D721Med (cell line): Measurements from ENCODE around the gene CADM4.
"Not testable (repeated sequence)": the region's sequence is repeated elsewhere in the genome, so short reads cannot be mapped to it uniquely, and the experiment has no call there.

Experiments used
- DNase-seq: peaks from one replicate; pipeline ENCODE4 v3.0.0; 2011; ENCODE audit warnings: low spot score; ENCODE audit not compliant: insufficient read length
- FAIRE-seq: peaks from 2 replicates; lab custom pipeline; 2011; peaks lifted over from hg19 to GRCh38; lab: Jason Lieb, UNC
- TF ChIP-seq, protein P1 (sequence below): IDR thresholded peaks from 2 replicates; pipeline ENCODE4 v1.5.1; 2012; ENCODE audit warnings: mild to moderate bottlenecking, control low read depth; ENCODE audit not compliant: insufficient read depth; ENCODE audit errors: missing control alignments

Gene CADM4

GRCh38 chr19:43660971-43661360 is 21.3 kb upstream of the CADM4 start:
- no peak for DNase-seq
- TF ChIP-seq, protein P1, sequence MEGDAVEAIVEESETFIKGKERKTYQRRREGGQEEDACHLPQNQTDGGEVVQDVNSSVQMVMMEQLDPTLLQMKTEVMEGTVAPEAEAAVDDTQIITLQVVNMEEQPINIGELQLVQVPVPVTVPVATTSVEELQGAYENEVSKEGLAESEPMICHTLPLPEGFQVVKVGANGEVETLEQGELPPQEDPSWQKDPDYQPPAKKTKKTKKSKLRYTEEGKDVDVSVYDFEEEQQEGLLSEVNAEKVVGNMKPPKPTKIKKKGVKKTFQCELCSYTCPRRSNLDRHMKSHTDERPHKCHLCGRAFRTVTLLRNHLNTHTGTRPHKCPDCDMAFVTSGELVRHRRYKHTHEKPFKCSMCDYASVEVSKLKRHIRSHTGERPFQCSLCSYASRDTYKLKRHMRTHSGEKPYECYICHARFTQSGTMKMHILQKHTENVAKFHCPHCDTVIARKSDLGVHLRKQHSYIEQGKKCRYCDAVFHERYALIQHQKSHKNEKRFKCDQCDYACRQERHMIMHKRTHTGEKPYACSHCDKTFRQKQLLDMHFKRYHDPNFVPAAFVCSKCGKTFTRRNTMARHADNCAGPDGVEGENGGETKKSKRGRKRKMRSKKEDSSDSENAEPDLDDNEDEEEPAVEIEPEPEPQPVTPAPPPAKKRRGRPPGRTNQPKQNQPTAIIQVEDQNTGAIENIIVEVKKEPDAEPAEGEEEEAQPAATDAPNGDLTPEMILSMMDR, result no peak
- FAIRE-seq, result no peak

- no peak for FAIRE-seq
- no peak for DNase-seq
- TF ChIP-seq, protein P1, result no peak
Measured at GRCh38 chr19:43660301-43660970, 20.8 kb upstream of the CADM4 start.

DNA sequence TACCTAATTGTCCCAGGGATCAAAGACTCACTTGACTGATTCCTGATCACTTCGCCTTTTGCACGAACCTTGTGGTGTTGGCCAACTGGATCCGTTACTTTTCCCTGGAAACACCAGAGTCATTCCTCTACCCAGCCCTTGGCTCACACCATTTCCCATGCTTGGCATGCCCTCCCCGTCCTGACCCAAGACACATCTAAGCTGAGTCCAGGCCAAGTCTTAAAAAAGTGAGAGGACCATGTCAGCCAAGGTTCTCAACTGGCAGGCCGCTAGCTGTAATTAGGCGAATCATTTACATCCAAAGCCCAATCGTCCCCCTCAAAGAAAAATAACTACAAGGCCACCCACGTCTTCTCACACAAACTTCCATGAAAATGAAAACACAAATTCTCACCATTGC is 18.8 kb upstream of the CADM4 start:
- no peak for FAIRE-seq
- DNase-seq, result no peak
- TF ChIP-seq, protein P1, result no peak

GRCh38 chr19:43658001-43658400 is 18.4 kb upstream of the CADM4 start:
- DNase-seq, result no peak

GRCh38 chr19:43656436-43656835 is 16.8 kb upstream of the CADM4 start:
- TF ChIP-seq, protein P1, result no peak
- FAIRE-seq, result no peak
- DNase-seq, result no peak

More at GRCh38 chr19:43658001-43658400, 18.4 kb upstream of the CADM4 start:
- TF ChIP-seq, protein P1, result no peak
- no peak for FAIRE-seq

DNA sequence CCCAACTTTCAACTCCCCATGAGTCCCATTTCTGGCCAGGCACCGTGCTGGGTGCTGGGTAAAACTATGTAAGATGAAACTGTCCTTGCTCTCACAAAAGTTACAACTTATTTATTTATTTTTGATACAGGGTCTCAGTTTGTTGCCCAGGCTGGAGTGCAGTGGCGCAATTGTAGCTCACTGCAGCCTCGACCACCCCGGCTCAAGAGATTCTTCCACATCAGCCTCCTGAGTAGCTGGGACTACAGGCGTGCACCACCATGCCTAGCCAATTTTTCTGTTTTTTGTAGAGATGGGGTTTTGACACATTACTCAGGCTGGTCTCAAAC is 12.9 kb upstream of the CADM4 start:
- DNase-seq, result no peak
- FAIRE-seq, result no peak
- TF ChIP-seq, protein P1, result no peak

- DNase-seq (peak; percentile 42), FAIRE-seq (no peak)
- TF ChIP-seq, protein P1, result peak; percentile 80
Measured at GRCh38 chr19:43651758-43652545, 12.3 kb upstream of the CADM4 start.

GRCh38 chr19:43650276-43650675 is 10.6 kb upstream of the CADM4 start:
- DNase-seq, FAIRE-seq: not testable (repeated sequence)
